EH (cell line): ENCODE results near the gene KSR2.

Source experiments
- DNase-seq: peaks from one replicate; pipeline ENCODE4 v3.0.0-alpha.2; 2015; ENCODE audit warnings: low read depth

The KSR2 gene

DNA sequence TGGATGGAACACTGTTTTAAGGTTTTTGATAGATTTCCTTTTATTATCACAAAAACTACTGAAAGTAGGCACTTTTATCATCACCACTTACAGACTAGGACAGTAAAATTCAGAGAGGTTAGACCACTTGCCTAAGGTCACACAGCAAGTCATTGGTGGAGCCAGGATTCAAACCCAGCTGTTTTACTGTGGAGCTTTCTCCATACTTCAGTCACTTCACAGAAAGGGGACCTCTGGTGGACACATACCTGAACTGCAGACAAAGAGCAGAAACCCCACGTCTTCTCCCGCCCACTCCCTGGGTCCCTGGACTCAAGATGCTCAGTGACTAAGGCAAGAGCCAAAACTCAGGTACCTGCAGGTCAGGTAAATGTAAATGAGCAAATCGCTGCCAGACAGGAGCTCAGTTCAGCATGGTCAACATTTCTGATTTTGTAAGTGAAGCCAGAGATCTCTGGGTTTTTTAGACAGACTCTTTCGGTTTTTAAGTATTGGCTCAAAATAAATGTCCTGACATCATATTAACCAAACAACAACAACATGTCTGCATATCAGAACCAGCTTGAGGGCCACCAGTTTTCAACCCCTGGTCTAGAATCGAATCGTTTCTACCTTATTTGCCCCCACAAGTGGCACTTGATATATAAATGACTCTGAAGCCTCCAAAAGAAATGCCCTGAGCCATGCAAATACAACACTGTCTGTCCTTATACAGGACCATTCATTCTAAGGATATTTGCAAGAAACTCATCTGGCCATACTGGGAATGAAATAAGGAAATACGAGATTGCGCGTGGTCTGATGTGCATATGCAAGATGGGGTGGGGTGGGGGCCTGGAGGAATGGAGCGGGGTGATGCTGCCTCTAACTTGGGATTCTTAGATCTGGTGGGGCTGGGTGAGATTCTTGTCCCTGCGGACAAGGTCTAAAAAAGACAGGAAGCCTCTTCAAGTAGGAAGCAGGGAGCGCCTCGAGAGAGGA lies 110.9 kb downstream of the KSR2 start:
- DNase-seq: peak; percentile 45

DNA sequence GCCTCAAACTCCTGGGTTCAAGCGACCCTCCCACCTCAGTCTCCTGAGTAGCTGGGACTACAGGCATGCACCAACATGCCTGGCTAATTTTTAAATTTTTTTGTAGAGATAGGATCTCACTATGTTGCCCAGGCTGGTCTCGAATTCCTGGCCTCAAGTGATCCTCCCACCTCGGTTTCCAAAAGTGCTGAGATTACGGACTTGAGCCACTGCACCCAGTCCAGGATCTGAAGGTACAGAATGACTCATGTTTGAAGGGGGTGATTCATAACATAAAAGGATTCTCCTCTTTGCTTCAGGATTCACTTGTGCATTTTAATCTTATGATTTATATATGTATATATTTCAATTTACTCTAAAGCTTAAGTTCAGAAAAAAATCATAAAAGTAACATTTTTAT lies 111.7 kb downstream of the KSR2 start:
- peak; percentile 28 for DNase-seq

DNA sequence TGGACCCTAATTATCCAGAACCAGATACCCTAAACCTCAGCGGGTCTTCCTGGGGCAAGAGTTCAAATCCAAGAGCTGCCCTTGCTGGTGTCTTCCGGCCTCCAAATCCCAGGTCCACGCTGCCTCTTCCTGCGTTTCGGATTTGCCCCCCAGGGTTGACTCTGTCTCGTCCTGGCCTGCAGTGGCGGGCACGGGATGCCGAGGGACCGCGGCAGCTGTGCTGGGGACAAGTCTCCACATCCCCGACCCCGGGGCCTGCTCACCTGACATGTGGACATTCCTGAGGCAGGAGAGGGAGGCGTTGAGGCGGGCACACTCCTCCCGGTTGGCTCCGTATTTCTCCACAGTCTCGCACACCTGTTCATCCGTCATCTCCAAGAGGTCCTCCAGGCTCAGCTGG lies 113.6 kb downstream of the KSR2 start:
- DNase-seq: no peak

DNA sequence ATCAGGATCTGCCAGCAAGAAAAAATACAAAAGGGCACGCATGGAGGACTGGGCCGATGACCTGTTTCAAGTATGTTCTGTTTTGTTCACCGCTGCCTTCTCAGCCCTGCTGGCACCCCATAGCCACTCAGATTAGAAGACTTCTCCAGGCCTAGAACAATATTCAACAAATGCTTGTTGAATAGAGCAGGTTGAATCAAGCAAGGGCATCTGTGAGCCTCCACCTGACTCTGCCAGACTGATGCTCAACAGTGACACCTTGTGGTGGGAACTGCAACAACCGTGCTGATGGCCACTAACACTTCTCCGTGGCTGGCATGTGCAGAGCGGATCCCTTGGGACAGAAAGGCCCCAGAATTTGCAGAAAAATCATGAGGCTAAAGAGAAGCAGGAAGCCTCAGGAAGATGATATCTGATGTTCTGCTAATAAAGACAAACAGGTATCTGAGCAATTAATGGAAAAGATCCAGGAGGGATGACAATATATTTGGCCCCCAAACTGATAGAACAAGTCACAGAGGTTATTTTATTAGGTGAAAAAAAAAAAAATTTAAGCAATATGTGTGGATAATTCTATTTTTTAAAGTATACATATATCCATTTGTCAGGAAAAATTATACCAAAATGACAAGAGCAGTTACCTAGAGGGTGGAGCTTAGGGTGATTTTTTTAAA lies 114.3 kb downstream of the KSR2 start:
- peak; percentile 58 for DNase-seq

DNA sequence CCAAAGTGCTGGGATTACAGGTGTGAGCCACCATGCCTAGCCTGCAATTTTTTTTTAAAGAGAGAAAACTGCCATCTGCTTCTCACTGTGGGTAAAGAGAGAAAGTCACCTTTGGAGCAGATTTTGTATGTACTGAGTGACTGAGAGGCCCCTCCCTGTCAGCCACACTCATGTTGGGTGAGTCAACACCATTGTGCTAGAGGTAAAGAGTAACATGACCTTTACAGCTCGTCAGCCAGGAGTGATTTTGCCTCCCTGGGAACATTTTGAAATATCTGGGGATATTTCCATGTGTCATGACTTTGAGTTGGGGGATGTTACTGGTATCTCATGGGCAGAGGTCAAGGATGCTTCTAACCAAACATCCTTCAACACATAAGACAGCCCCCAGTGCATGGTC lies 115.2 kb downstream of the KSR2 start:
- DNase-seq: no peak

DNA sequence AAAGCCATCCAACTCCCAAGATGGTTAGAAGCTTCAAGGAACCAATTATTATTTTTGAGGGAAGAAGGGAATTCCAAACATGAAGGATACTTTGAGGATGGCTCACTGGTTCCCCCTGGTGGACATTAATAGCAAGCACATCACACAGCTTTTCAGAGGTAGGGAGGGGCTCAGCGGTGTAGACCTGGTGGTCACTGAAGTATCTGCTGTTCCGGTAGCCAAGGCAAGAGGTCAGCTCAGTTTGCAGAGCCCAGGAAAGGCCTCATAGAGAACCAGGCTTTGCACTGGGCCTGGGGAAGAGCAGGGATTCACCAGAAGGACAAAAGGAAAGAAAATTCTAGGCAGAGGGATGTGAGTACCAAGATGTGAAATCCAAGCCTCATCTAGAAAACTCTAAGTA lies 118.7 kb downstream of the KSR2 start:
- peak; percentile 66 for DNase-seq

DNA sequence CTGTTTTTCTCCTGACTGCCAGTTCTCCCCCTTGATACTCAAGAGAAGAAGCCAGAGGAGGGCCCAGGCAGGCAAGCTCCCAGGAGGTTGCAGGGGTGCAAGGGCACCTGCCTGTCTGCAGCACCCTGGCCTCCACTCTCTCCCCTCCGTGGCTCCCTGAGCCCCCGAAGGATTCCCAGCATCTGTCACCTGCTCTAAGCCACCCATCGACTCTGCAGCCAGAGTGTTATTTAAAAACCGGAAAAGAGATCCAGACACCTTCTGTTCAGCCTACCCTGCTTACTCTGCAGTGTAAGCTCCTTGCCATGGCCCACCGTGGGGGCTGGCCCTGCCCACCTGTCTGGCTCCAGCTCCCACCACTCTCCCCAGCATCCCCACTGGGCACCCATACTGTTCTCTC lies 121.4 kb downstream of the KSR2 start:
- DNase-seq: no peak

DNA sequence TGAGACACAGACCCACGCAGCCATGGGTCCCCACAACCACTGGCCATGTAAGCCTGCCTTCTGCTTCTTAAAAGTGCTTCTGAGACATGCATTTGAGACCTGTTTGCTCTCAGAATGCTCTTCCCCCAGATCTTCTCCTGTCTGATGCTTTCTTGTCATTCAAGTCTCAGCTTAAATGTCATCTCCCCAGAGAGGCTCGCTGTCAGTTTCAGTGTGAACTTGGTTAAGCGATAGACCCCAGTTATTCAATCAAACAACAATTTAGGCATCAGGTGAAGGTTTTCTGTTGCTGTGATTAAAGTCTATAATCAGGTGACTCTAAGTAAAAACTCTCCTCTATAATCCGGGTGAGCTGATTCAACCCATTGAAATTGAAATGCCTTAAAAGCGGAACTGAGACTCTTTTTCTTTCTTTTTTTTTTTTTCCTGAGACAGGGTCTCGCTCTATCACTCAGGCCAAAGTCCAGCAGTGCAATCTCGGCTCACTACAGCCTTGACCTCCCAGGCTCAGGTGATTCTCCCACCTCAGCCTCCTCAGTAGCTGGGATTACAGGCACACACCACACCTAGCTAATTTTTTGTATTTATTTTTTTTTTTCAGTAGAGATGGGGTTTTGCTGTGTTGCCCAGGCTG lies 123.4 kb downstream of the KSR2 start:
- DNase-seq: no peak

DNA sequence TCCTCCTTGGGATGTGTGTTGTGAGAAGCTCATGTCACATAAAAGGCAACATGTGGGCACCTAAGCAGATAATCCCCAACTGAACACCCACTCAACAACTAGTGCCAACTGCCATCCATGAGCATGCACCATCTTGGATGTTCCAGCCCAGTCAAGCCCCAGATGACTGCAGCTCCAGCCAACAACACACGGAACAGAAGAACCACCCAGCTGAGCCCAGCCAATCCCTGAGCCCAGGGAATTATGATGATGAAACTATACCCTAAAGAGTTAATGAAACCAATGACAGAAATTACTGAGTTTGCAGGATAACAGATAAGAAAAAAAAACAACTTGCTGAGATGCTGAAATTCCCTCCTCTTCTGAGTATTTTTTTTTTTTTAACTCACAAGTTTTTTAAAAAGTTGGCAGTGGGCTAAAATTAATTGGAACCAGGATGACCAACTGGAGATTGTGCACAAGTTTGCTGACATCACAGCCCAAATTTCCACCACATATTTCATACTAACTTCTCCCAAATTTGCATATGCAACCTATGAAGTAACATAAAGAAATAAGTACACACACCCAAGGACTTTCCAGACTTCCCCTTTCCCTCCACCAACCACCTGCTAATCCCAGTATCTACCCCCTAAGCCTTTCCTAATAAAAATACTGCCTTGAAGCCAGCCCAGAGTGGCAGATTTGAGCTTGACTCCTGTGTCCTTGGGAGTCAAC lies 124.5 kb downstream of the KSR2 start:
- no peak for DNase-seq

DNA sequence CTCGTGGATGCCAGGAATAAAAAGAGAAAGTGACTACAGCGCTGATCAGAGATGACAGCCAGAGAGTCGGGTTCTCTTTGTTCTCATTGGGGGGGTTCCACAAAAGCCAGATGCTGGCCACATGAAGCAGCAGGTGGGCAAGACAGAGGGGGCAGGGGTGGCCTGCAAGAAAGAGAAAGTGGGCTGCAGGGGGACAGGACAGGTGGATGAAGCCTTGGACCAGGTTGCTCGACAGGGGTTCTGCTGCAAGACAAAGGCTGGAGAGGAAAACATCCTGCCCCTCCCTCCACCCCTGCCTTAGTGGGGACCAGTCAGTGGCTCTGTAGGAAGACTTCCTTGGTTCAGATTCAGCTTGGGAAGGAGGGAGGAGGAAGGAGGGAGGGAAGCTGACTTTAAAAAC lies 126.2 kb downstream of the KSR2 start:
- no peak for DNase-seq

DNA sequence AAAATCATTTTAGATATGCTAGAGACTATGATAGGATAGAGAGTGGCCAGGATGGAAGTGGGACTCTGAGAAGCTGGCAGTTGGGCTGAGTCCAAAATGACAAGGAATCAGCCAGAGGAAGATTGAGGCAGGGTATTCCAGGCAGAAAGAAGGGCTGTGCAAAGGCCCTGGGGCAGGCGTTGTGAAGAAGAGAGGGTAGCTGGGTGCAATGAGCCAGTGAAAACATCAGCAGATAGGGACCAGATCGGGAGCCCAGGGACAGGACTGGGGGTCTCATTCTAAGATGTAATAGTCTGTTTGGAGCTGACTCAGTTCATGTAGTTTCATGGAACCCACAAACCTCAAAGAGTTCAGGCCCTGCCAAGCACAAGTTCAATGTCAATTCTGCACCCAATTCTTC lies 126.6 kb downstream of the KSR2 start:
- DNase-seq: no peak

DNA sequence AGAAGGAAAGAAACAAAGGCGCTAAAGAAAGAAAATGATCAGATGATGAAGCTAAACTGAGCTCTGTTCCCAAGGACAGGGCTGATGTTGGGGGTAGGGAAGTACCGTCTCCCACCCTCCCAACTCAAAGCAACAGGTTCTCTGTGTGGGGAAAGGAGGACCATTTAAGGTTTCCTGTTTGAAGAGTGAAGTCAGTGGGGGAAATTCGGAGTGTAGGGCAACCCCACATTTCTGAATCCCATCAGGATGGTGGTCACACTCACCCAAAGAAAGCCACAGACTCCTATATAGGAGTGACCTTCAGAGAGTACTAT lies 131.1 kb downstream of the KSR2 start:
- no peak for DNase-seq

DNA sequence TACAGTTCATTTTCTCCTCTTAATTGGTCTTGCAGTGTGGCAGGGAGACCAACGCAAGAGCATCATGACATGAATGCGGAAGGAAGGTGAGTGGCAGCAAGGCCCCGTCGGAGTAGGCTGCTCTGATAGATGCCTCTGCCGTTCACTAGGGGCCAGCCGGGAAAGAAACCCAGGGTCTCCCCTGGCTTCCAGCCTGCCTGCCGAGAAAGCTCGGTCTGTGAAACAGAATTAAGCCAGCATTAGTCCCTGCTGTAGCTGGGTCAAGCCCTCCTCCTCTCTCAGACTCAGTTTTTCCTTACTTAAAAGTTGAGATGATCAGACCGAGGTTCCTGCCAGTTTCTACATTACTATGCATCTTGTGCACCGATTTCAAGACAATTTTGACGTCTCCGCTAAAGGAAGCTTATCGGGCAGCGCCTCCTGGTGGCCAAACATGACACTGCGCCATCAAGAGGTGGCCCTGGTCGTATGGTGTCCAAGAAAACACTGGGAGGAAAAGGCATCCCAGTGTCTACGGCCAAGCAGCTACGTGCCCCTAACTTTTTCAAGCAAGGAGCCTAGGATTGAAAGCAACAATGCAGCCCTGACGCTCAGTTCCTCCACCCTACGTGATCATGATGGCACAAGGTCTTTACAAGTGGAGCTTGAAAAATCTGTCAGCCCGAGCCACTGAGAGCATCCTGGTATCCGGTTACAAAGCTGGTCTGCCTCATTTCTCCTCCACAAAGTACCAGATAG lies 131.6 kb downstream of the KSR2 start:
- DNase-seq: peak; percentile 80

DNA sequence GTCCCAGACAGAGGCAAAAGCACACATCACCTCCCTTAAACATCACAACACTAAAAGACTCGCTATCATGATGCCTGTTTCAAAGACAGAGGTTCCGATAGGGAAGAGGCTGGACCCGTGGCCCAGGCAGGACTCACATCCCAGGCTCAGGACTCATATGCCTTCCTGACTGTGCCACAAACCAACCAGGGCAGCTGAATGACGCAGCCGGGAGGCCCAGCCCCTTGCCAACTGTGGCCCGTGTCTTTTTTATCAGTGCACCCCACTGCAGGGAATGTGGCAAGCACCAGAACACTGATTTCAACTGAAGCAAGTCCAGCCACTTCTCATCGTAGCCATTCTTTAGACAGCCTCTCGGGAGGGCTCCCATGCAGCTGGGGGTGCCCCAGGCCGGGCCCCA lies 132.3 kb downstream of the KSR2 start:
- DNase-seq: no peak

DNA sequence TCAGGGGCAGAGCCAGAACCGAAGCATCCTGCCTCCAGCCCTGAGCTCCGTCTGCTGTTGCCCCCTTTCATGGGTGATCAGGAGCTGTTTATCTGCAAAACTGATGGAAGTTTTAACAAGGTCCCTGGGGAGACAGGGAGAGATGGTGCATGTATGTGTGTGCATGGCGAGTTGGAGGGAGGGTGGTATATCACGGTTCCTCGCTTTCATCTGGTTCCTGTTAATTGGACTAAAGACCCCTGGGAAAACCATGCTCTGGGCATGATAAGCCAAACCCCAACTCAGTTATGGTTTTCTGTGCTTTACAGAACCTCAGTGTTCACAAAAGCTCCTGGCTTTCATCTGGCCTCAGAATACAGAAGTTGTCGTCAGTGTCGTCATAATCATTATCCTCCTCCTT lies 133.6 kb downstream of the KSR2 start:
- DNase-seq: no peak

DNA sequence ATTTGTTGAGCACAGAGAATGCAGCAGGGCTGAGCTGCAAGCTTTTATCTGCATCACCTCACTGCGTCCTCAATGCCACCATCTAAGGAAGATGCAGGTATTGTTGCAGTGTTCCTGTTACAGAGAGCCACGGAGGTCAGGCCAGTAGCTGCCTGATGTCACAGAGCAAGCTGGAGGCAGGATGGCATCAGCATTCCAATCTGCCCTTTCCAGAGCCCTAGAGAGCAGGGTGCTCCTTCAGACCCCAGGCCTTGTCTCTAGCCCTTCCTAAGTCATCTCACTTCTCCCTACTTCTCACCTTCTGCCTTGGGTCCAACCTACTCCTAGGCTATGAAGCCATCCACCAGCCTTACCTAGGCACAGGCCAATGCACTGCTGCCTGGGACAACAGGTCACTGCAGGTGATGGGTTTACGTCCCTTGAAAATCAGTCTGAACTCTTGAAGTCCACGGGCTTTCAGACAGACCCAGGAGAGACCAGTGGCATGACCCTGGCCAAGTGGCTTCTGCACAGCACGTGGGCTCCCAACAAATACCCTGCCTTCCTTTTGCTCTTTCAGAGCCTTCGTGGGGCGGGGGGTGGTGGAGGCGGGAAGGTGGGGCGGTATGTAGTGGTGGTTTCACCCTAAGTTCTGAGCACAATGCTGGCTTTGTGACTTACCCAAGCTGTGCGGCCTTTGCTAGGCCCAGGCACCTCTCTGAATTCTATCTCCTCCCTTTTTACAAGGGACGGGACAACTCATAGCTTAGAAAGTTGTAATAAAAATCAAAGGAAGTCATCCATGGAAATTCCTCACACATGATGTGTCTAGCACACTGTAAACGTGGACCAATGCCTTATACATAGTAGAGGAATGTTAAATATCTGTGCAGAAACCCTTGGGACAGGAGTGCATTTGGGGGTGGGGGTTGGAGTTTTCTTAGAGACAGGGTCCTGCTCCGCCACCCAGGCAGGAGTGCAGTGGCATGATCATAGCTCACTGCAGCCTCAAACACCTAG lies 136.0 kb downstream of the KSR2 start:
- DNase-seq: peak; percentile 89

DNA sequence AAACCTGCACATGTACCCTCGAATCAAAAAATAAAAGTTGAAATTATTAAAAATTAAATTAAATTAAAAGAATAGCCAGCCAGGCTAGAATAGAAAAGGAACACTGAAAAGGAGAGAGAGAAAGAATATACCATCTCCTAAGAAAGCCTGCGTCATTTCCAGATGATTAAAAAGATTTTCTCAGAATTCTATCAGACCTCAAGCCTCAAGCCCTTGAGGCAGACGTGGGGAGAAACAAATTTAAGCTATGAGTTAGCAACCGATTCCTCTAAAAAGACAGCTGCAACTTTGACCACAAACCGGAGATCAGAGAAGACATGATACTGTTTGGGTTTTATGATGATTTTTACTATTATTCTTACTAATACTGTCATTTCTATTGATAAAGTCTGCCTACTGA lies 138.3 kb downstream of the KSR2 start:
- peak; percentile 81 for DNase-seq

DNA sequence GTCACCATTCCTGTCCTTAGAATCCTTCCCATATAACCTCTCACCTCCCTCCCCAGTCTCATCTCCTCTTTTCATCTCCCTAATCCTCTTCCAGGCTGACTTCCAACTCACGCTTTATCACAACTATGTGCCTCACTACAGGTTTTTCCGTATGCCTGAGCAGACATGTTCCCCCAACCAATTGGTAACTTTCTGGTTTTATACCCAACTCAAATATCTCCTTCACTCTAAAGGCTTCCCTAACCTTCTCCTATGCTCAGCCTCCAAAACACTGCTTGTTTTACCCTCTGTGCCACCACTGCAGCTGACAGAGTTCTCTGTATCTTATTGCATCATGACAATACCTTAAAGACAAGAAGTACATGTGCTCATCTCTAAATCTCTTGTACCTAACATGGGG lies 139.7 kb downstream of the KSR2 start:
- DNase-seq: no peak

DNA sequence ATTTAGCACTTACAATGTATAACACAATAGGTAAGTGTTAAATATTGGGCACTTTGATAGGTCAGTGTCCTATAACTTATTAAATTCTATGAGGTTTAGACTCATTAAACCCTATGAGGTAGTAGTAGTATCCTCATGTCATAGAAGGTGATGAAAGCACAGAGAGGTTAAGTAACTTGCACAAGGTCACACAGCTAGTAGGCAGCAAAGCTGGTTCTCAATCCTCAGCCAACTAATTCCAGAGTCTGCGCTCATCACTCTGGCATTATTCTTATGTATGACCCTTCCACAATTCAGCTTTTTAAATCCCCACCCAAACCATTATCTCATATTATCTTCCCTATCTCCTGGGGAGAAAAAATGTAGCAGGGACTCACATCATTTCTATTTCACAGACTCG lies 141.1 kb downstream of the KSR2 start:
- no peak for DNase-seq

DNA sequence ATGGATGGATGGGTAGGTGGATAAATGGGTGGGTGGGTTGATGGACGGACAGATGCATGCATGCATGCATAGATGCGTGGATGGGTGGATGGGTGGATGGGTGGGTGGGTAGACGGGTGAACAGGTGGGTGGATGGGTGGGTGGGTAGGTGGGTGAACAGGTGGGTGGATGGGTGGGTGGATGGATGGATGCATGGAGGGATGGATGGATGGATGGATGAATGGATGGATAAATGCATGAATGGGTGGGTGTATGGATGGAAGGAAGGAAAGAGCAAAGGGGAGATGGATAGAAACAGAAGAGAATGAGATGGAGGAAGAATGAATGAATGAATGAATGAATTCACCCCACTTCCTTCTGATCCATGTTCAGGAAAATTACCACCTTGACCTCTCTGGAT lies 143.0 kb downstream of the KSR2 start:
- no peak for DNase-seq
